ENCODE results near the gene C10orf62. TPM values are rescaled to one million over a fixed set of nuclear protein-coding genes. Genes with fewer than 3 reads are reported as not detected.

The C10orf62 gene
- total and polyA plus RNA-seq, 2 of the 8 experiments (the other 6 are each of a cell fraction or from before 2014, with no cell fraction given): 0.05 TPM; not detected in 1

- H4K91ac ChIP-seq (replicated peaks; ENCODE audit: insufficient read length, low read length): no peak overlapping the region
- FAIRE-seq (no peak), DNase-seq (ENCODE audit: low read depth in 1 of 2, low spot score in 2 of 2) (no peak)
- no peaks in the 10 kb centered on the region for H3K79me2 ChIP-seq (ENCODE audit: control insufficient read depth in 1 of 2, insufficient read depth in 2 of 2, low read length in 2 of 2)
- H3K4me2 ChIP-seq (ENCODE audit: insufficient read depth in 1 of 2, low read depth in 2 of 2, low read length in 2 of 2): no peak overlapping the region
- no peak overlapping the region for H3K27ac ChIP-seq (ENCODE audit: low read depth, low read length)
- no peak overlapping the region for H2BK15ac ChIP-seq (ENCODE audit: low read length)
- H2AK5ac ChIP-seq (ENCODE audit: low read depth, low read length): no peak overlapping the region
- H3K23me2 ChIP-seq (ENCODE audit: low read depth, low read length): no peaks in the 10 kb centered on the region
- H3K4ac ChIP-seq (replicated peaks; ENCODE audit: insufficient read length, low read depth, low read length): no peak overlapping the region
- H2BK120ac ChIP-seq (replicated peaks; ENCODE audit: low read depth, low read length): no peak overlapping the region
- ChIA-PET CTCF (ENCODE audit: partially characterized antibody) (interaction anchor here (0.6 to 4.3 kb wide), 10 partner anchors 10 to 133 kb away, joined by 3 to 24 read pairs (median 4); partner anchors contain the start of gene ANKRD2), POLR2A (ENCODE audit: partially characterized antibody) (interaction anchor here (0.6 kb wide), 1 partner anchor 489 kb away, joined by 5 read pairs; no protein-coding TSS in a partner anchor)
- H2AFZ ChIP-seq (ENCODE audit: low read length): no peak overlapping the region
- H3K4me3 ChIP-seq (ENCODE audit: extremely low read depth in 1 of 4, insufficient read depth in 2 of 4, low read depth in 3 of 4, low read length in 4 of 4): no peak overlapping the region
- H4K5ac ChIP-seq (ENCODE audit: insufficient read length, low read depth, low read length): no peak overlapping the region
- H3K9me3 ChIP-seq (ENCODE audit: insufficient read depth in 2 of 2, low read depth in 1 of 2, low read length in 1 of 2): no peaks in the 10 kb centered on the region
- H3K14ac ChIP-seq (ENCODE audit: insufficient read length): no peak overlapping the region
- no peak overlapping the region for H3K23ac ChIP-seq (ENCODE audit: insufficient read length)
- H2BK12ac ChIP-seq (ENCODE audit: low read depth, low read length): no peak overlapping the region
- H3K18ac ChIP-seq (ENCODE audit: extremely low read depth, low read length): no peak overlapping the region
- whole genome bisulfite sequencing, 2 experiments (ENCODE audit: extremely low coverage in 1 of 2, insufficient coverage in 1 of 2, insufficient read length in 1 of 2, insufficient replicate concordance in 2 of 2, low coverage in 1 of 2, low lambda C conversion rate in 2 of 2, missing lambda C conversion rate in 1 of 2): 100% methylated on average over 1 of the region's 1 CpG; no CpG with 5 or more reads in 1 of the 2 experiments
- no peak overlapping the region for H4K8ac ChIP-seq (ENCODE audit: extremely low read depth, insufficient read depth, low read length)
- H4K20me1 ChIP-seq (replicated peaks in 1 of 2; ENCODE audit: control insufficient read depth in 1 of 2, insufficient read depth in 2 of 2, low read length in 2 of 2): no peaks in the 10 kb centered on the region
- H3K79me1 ChIP-seq (ENCODE audit: low read depth, low read length): no peaks in the 10 kb centered on the region
- H3K4me1 ChIP-seq (replicated peaks in 1 of 4; ENCODE audit: control insufficient read depth in 3 of 4, insufficient read depth in 4 of 4, low read length in 3 of 4): peaks cover 0 to 2% (median under 1%) of the 10 kb centered on the region in 4 experiments; a peak in 1 of 7 replicates
- no peak overlapping the region for H2BK5ac ChIP-seq (ENCODE audit: low read depth, low read length)
- H3K9ac ChIP-seq (replicated peaks in 1 of 4; ENCODE audit: extremely low read depth in 1 of 4, low read depth in 3 of 4, low read length in 3 of 4): no peak overlapping the region
- no peak overlapping the region for H3K56ac ChIP-seq (replicated peaks; ENCODE audit: insufficient read length, low read depth, low read length)
- H3K36me3 ChIP-seq (ENCODE audit: control insufficient read depth in 2 of 4, insufficient read depth in 4 of 4, low read length in 3 of 4): no peaks in the 10 kb centered on the region
- H3K27me3 ChIP-seq (replicated peaks in 1 of 4; ENCODE audit: control insufficient read depth in 3 of 4, extremely low read depth in 1 of 4, insufficient read depth in 3 of 4, low read length in 3 of 4): no peaks in the 10 kb centered on the region
- H2BK20ac ChIP-seq (ENCODE audit: low read length): no peak overlapping the region
- TF ChIP-seq RNF2 (IDR thresholded peaks at IDR 0.05; ENCODE audit: borderline replicate concordance, low read depth, low read length, missing control alignments, poor library complexity, severe bottlenecking): no peak
- TF ChIP-seq CHD2 (IDR thresholded peaks at IDR 0.05; ENCODE audit: low read length): no peak
- no peak for TF ChIP-seq SIX5 (IDR thresholded peaks at IDR 0.05; ENCODE audit: low read depth, low read length)
- TF ChIP-seq ATF3 (IDR thresholded peaks at IDR 0.05; ENCODE audit: insufficient read depth, low read depth, low read length): no peak
- TF ChIP-seq MAX (IDR thresholded peaks at IDR 0.05): no peak
- TF ChIP-seq TAF1 (IDR thresholded peaks at IDR 0.05; ENCODE audit: low read depth, low read length): no peak
- no peak for TF ChIP-seq E2F6 (IDR thresholded peaks at IDR 0.05)
- no peak for TF ChIP-seq RXRA (IDR thresholded peaks at IDR 0.05; ENCODE audit: insufficient read depth, low read depth, low read length)
- TF ChIP-seq POLR2AphosphoS5 (IDR thresholded peaks at IDR 0.05; ENCODE audit: low read depth, low read length): no peak
- TF ChIP-seq RFX5 (IDR thresholded peaks at IDR 0.05; ENCODE audit: borderline replicate concordance, low read depth, low read length): no peak
These were observed 11.1 kb downstream of the C10orf62 start for GRCh38 chr10:97600616-97601015.
